ENCODE data around the gene AMPD2. TPM values are rescaled to one million over a fixed set of nuclear protein-coding genes. Genes with fewer than 3 reads are reported as not detected.

Gene AMPD2
- total and polyA plus RNA-seq, 9 of the 15 experiments (the other 6 are each of a cell fraction or from before 2014, with no cell fraction given), result 2.0 to 77.7 (median 28.2) TPM

DNA sequence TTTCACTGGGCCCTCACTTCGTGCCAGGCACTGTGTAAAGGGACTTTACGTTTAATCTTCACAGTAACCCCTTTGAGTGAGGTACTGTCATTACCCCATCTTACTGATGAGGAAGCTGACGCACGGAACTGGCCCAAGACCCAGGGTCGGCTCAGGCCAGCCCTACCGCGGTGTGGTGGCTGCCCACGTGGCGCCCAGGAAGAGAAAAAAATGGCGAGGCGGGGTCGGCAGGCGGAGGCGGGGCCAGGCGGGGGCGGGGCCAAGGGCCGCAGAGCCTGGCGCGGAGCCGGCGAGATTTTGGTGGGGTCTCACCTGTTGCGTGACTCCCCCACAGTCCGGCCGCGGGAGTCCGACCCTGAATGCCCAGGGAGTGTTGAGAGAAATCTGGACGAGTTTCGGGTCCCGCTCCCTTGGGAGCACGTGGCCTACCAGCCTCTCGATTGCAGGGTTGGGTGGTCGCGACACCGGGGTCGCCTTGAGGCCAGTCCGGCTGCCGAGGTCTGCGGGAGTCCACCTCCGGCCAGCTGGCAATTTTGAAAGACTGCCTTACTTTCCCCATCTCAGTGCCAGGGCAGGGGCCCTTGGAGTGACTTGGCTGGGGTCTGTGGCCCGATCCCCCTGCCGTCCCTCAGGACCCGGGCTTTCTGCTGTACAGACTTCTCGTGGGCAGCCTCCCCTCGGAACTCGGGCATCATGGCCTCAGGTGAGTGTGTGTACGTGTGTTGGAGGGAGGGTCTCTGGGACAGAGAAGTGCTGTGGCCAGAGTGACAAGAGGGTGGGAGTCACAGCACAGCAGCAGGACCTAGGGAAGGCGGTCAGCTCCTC, at the start of gene AMPD2, which contains the start of gene GNAT2 (continued):
- TF ChIP-seq, protein P1, sequence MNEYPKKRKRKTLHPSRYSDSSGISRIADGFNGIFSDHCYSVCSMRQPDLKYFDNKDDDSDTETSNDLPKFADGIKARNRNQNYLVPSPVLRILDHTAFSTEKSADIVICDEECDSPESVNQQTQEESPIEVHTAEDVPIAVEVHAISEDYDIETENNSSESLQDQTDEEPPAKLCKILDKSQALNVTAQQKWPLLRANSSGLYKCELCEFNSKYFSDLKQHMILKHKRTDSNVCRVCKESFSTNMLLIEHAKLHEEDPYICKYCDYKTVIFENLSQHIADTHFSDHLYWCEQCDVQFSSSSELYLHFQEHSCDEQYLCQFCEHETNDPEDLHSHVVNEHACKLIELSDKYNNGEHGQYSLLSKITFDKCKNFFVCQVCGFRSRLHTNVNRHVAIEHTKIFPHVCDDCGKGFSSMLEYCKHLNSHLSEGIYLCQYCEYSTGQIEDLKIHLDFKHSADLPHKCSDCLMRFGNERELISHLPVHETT (CRISPR knock-in tag; conservative IDR thresholded peaks at IDR 0.05 in 1 of 2, IDR thresholded peaks at IDR 0.05 in 1 of 2), result peak in 1 of 2 experiments; percentile 38; a peak in 3 of 4 replicates
- no peak for TF ChIP-seq ZNF146 (CRISPR knock-in tag; IDR thresholded peaks at IDR 0.05; ENCODE audit: unreplicated experiment)
- TF ChIP-seq KLF1 (tag; IDR thresholded peaks at IDR 0.05), result 0 out of 2 replicates have a peak, but pooled peaks have one; percentile 23
- TF ChIP-seq, protein P2, sequence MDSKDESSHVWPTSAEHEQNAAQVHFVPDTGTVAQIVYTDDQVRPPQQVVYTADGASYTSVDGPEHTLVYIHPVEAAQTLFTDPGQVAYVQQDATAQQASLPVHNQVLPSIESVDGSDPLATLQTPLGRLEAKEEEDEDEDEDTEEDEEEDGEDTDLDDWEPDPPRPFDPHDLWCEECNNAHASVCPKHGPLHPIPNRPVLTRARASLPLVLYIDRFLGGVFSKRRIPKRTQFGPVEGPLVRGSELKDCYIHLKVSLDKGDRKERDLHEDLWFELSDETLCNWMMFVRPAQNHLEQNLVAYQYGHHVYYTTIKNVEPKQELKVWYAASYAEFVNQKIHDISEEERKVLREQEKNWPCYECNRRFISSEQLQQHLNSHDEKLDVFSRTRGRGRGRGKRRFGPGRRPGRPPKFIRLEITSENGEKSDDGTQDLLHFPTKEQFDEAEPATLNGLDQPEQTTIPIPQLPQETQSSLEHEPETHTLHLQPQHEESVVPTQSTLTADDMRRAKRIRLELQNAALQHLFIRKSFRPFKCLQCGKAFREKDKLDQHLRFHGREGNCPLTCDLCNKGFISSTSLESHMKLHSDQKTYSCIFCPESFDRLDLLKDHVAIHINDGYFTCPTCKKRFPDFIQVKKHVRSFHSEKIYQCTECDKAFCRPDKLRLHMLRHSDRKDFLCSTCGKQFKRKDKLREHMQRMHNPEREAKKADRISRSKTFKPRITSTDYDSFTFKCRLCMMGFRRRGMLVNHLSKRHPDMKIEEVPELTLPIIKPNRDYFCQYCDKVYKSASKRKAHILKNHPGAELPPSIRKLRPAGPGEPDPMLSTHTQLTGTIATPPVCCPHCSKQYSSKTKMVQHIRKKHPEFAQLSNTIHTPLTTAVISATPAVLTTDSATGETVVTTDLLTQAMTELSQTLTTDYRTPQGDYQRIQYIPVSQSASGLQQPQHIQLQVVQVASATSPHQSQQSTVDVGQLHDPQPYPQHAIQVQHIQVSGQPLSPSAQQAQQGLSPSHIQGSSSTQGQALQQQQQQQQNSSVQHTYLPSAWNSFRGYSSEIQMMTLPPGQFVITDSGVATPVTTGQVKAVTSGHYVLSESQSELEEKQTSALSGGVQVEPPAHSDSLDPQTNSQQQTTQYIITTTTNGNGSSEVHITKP (IDR thresholded peaks at IDR 0.05; ENCODE audit: partially characterized antibody), result no peak
- TF ChIP-seq PRMT5 (CRISPR knock-in tag; IDR thresholded peaks at IDR 0.05), result 0 out of 2 replicates have a peak, but pooled peaks have one; percentile 11
- no peak for TF ChIP-seq PCBP1 (IDR thresholded peaks at IDR 0.05; ENCODE audit: low read depth, low read length, poor library complexity, severe bottlenecking)
- peak; percentile 63 for TF ChIP-seq ZNF143 (CRISPR knock-in tag; IDR thresholded peaks at IDR 0.05)
- TF ChIP-seq, protein P3, sequence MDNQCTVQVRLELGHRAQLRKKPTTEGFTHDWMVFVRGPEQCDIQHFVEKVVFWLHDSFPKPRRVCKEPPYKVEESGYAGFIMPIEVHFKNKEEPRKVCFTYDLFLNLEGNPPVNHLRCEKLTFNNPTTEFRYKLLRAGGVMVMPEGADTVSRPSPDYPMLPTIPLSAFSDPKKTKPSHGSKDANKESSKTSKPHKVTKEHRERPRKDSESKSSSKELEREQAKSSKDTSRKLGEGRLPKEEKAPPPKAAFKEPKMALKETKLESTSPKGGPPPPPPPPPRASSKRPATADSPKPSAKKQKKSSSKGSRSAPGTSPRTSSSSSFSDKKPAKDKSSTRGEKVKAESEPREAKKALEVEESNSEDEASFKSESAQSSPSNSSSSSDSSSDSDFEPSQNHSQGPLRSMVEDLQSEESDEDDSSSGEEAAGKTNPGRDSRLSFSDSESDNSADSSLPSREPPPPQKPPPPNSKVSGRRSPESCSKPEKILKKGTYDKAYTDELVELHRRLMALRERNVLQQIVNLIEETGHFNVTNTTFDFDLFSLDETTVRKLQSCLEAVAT (IDR thresholded peaks at IDR 0.05), result no peak
- 0 out of 2 replicates have a peak, but pooled peaks have one; percentile 41 for TF ChIP-seq SMARCE1 (IDR thresholded peaks at IDR 0.05)
- peak; percentile 11 to 97; a peak in 3 of 4 replicates for TF ChIP-seq HDAC1 (IDR thresholded peaks at IDR 0.05)
- TF ChIP-seq CEBPG (CRISPR knock-in tag; IDR thresholded peaks at IDR 0.05), result peak; percentile 57; the same call in 1 of the 2 replicates
- TF ChIP-seq CEBPG (tag; conservative IDR thresholded peaks at IDR 0.05 in 1 of 2, IDR thresholded peaks at IDR 0.05 in 1 of 2), result no peak
- no peak for TF ChIP-seq U2AF2 (optimal IDR thresholded peaks at IDR 0.05; ENCODE audit: low read depth, low read length)
- TF ChIP-seq, protein P4, sequence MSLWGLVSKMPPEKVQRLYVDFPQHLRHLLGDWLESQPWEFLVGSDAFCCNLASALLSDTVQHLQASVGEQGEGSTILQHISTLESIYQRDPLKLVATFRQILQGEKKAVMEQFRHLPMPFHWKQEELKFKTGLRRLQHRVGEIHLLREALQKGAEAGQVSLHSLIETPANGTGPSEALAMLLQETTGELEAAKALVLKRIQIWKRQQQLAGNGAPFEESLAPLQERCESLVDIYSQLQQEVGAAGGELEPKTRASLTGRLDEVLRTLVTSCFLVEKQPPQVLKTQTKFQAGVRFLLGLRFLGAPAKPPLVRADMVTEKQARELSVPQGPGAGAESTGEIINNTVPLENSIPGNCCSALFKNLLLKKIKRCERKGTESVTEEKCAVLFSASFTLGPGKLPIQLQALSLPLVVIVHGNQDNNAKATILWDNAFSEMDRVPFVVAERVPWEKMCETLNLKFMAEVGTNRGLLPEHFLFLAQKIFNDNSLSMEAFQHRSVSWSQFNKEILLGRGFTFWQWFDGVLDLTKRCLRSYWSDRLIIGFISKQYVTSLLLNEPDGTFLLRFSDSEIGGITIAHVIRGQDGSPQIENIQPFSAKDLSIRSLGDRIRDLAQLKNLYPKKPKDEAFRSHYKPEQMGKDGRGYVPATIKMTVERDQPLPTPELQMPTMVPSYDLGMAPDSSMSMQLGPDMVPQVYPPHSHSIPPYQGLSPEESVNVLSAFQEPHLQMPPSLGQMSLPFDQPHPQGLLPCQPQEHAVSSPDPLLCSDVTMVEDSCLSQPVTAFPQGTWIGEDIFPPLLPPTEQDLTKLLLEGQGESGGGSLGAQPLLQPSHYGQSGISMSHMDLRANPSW (CRISPR knock-in tag; IDR thresholded peaks at IDR 0.05), result no peak
- TF ChIP-seq RB1 (IDR thresholded peaks at IDR 0.05; ENCODE audit: low read depth), result no peak
- no peak for TF ChIP-seq ZSCAN32 (CRISPR knock-in tag; IDR thresholded peaks at IDR 0.05)
- TF ChIP-seq EP300 (IDR thresholded peaks at IDR 0.05; ENCODE audit: low read length), result peak; percentile 18; the same call in 1 of the 2 replicates
